Ectodermal cell (in vitro differentiated cells): ENCODE data around the gene FRMD4B.

ENCODE experiments used
- H3K27ac ChIP-seq: 2 replicates; pipeline ENCODE4 v1.7.0; 2013; ENCODE audit warnings: mild to moderate bottlenecking, low read depth, low read length; ENCODE audit not compliant: insufficient read depth, poor library complexity, severe bottlenecking
- H3K27me3 ChIP-seq: 2 replicates; pipeline ENCODE4 v1.7.0; 2013; ENCODE audit warnings: mild to moderate bottlenecking, low read length; ENCODE audit not compliant: insufficient read depth, control insufficient read depth, poor library complexity, severe bottlenecking
- H3K36me3 ChIP-seq: one replicate; pipeline ENCODE4 v1.7.0; 2013; ENCODE audit warnings: low read length; ENCODE audit not compliant: control insufficient read depth, insufficient read depth
- H3K4me1 ChIP-seq: one replicate; pipeline ENCODE4 v1.7.0; 2013; ENCODE audit warnings: low read length; ENCODE audit not compliant: control insufficient read depth, insufficient read depth
- H3K4me3 ChIP-seq: 2 replicates; pipeline ENCODE4 v1.7.0; 2013; ENCODE audit warnings: low read depth, low read length, control low read depth; ENCODE audit not compliant: insufficient read depth
- H3K9me3 ChIP-seq: 2 replicates; pipeline ENCODE4 v1.7.0; 2013; ENCODE audit warnings: mild to moderate bottlenecking, low read length, moderate library complexity; ENCODE audit not compliant: control insufficient read depth
- WGBS, 2 experiments: methylation state at CpG; one replicate each; pipeline ENCODE4 v1.1.7; 2013; ENCODE audit warnings: missing lambda C conversion rate in 2 of 2; 5-methylcytosine and 5-hydroxymethylcytosine counted together

The FRMD4B gene

GRCh38 chr3:69144631-69145245, 241.2 kb downstream of the FRMD4B start:
- WGBS, 2 experiments = 3 to 4% methylated on average over 3 of the region's 3 CpGs
- H3K27me3 ChIP-seq = no peaks in the 10 kb centered on the region
- no peak overlapping the region for H3K27ac ChIP-seq
- no peaks in the 10 kb centered on the region for H3K36me3 ChIP-seq
- H3K4me1 ChIP-seq = peaks cover 12% of the 10 kb centered on the region
- no peak overlapping the region for H3K4me3 ChIP-seq
- no peaks in the 10 kb centered on the region for H3K9me3 ChIP-seq

- WGBS, 2 experiments = 71 to 77% methylated on average over 2 of the region's 3 CpGs
- H3K4me3 ChIP-seq = no peak overlapping the region
- no peaks in the 10 kb centered on the region for H3K36me3 ChIP-seq
- H3K4me1 ChIP-seq = peaks cover 12% of the 10 kb centered on the region
- H3K27me3 ChIP-seq = no peaks in the 10 kb centered on the region
- no peak overlapping the region for H3K27ac ChIP-seq
- H3K9me3 ChIP-seq = no peaks in the 10 kb centered on the region
These were observed 242.3 kb downstream of the FRMD4B start for GRCh38 chr3:69143612-69144011.

GRCh38 chr3:69142797-69143454, 243.0 kb downstream of the FRMD4B start:
- no peaks in the 10 kb centered on the region for H3K9me3 ChIP-seq
- peaks cover 12% of the 10 kb centered on the region for H3K4me1 ChIP-seq
- H3K36me3 ChIP-seq = no peaks in the 10 kb centered on the region
- H3K27ac ChIP-seq = no peak overlapping the region
- no peak overlapping the region for H3K4me3 ChIP-seq
- 89 to 90% methylated on average over 2 to 4 of the region's 4 CpGs for WGBS, 2 experiments
- no peaks in the 10 kb centered on the region for H3K27me3 ChIP-seq

- H3K27me3 ChIP-seq = no peaks in the 10 kb centered on the region
- no peaks in the 10 kb centered on the region for H3K36me3 ChIP-seq
- no peak overlapping the region for H3K4me3 ChIP-seq
- peaks cover 12% of the 10 kb centered on the region for H3K4me1 ChIP-seq
- no peaks in the 10 kb centered on the region for H3K9me3 ChIP-seq
- 75 to 88% methylated on average over 2 to 3 of the region's 3 CpGs for WGBS, 2 experiments
- H3K27ac ChIP-seq = no peak overlapping the region
These were observed 243.8 kb downstream of the FRMD4B start for GRCh38 chr3:69142090-69142489.

GRCh38 chr3:69141313-69141712, 244.6 kb downstream of the FRMD4B start:
- peaks cover 12% of the 10 kb centered on the region for H3K4me1 ChIP-seq
- no peak overlapping the region for H3K4me3 ChIP-seq
- H3K27me3 ChIP-seq = no peaks in the 10 kb centered on the region
- no peaks in the 10 kb centered on the region for H3K9me3 ChIP-seq
- no peaks in the 10 kb centered on the region for H3K36me3 ChIP-seq
- no peak overlapping the region for H3K27ac ChIP-seq

- Histone ChIP-seq H3K27ac (no peak overlapping the region), H3K4me3 (no peak overlapping the region), H3K9me3 (no peaks in the 10 kb centered on the region), H3K27me3 (no peaks in the 10 kb centered on the region), H3K4me1 (no peaks in the 10 kb centered on the region), H3K36me3 (no peaks in the 10 kb centered on the region)
- 90 to 91% methylated on average over 2 of the region's 2 CpGs for WGBS, 2 experiments
These were observed 248.5 kb downstream of the FRMD4B start for GRCh38 chr3:69137412-69137811.

DNA sequence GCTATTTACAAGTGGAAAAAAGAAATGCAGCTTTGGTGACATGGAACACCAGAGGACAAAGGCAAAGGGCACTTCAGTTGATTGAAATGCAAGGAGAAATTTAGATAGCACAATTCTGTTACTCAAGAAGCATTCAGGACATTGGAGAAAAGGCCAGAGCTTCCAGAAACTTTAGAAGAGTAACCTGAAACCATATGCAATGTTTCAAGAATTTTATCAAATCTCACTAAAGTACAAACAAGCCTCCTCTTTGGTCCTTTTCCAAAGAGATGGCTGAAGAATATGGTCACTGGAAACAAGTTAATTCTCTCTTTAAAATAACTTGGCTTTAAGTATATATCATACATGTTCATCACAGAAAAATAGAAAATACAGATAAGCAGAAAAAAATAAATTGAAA, 248.9 kb downstream of the FRMD4B start:
- no peak overlapping the region for H3K4me3 ChIP-seq
- no peaks in the 10 kb centered on the region for H3K4me1 ChIP-seq
- no peaks in the 10 kb centered on the region for H3K9me3 ChIP-seq
- H3K27me3 ChIP-seq = no peaks in the 10 kb centered on the region
- no peaks in the 10 kb centered on the region for H3K36me3 ChIP-seq
- H3K27ac ChIP-seq = no peak overlapping the region

GRCh38 chr3:69130689-69131088, 255.2 kb downstream of the FRMD4B start:
- no peaks in the 10 kb centered on the region for H3K9me3 ChIP-seq
- H3K27ac ChIP-seq = no peak overlapping the region
- H3K36me3 ChIP-seq = no peaks in the 10 kb centered on the region
- H3K27me3 ChIP-seq = no peaks in the 10 kb centered on the region
- no peaks in the 10 kb centered on the region for H3K4me1 ChIP-seq
- H3K4me3 ChIP-seq = no peak overlapping the region

DNA sequence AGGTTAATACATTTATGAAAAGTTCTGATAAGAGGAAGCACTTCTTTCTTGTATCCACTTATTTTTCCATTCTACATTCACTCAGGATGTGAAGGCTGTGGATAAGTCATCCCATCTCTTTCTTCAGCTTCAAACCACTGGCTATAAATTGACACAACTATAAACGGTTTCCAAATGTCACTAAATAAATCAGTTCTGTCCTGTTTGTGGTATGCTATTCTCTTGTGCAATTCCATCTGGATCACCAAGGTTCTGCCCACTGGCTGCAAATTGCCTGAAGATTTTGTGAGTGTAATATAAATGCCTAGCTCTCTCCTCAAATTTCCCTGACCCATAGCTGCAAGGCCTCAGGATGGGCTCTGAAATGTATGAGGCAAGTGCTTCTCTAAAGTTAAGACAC, 256.4 kb downstream of the FRMD4B start:
- Histone ChIP-seq H3K36me3 (no peaks in the 10 kb centered on the region), H3K27me3 (no peaks in the 10 kb centered on the region), H3K4me3 (no peak overlapping the region), H3K4me1 (no peaks in the 10 kb centered on the region), H3K9me3 (no peaks in the 10 kb centered on the region), H3K27ac (no peak overlapping the region)
- WGBS, 2 experiments = 80 to 87% methylated on average over 1 of the region's 1 CpG

- H3K27me3 ChIP-seq = no peaks in the 10 kb centered on the region
- H3K4me1 ChIP-seq = no peaks in the 10 kb centered on the region
- no peak overlapping the region for H3K27ac ChIP-seq
These were observed 257.4 kb downstream of the FRMD4B start for GRCh38 chr3:69128509-69128908.

GRCh38 chr3:69126999-69127398, 258.9 kb downstream of the FRMD4B start:
- H3K27ac ChIP-seq = no peak overlapping the region
- no peaks in the 10 kb centered on the region for H3K36me3 ChIP-seq
- H3K9me3 ChIP-seq = no peaks in the 10 kb centered on the region
- H3K4me1 ChIP-seq = no peaks in the 10 kb centered on the region
- H3K4me3 ChIP-seq = no peak overlapping the region
- 94 to 95% methylated on average over 2 of the region's 2 CpGs for WGBS, 2 experiments
- no peaks in the 10 kb centered on the region for H3K27me3 ChIP-seq

More at GRCh38 chr3:69128509-69128908, 257.4 kb downstream of the FRMD4B start:
- Histone ChIP-seq H3K36me3 (no peaks in the 10 kb centered on the region), H3K9me3 (no peaks in the 10 kb centered on the region), H3K4me3 (no peak overlapping the region)
